NT2/D1 (cell line): ENCODE results near the gene PRKG1.

Experiments
- SUZ12 ChIP-seq: IDR thresholded peaks from 2 replicates; pipeline ENCODE4 v1.6.1; 2011; ENCODE audit not compliant: insufficient read length, insufficient read depth; ENCODE audit errors: extremely low read depth
- YY1 ChIP-seq: IDR thresholded peaks from 2 replicates; pipeline ENCODE4 v1.6.1; 2011; ENCODE audit not compliant: insufficient read length, insufficient read depth
- ZNF274 ChIP-seq: IDR thresholded peaks from 2 replicates; pipeline ENCODE4 v1.6.1; 2011; ENCODE audit warnings: mild to moderate bottlenecking, low read depth, low read length

DNA sequence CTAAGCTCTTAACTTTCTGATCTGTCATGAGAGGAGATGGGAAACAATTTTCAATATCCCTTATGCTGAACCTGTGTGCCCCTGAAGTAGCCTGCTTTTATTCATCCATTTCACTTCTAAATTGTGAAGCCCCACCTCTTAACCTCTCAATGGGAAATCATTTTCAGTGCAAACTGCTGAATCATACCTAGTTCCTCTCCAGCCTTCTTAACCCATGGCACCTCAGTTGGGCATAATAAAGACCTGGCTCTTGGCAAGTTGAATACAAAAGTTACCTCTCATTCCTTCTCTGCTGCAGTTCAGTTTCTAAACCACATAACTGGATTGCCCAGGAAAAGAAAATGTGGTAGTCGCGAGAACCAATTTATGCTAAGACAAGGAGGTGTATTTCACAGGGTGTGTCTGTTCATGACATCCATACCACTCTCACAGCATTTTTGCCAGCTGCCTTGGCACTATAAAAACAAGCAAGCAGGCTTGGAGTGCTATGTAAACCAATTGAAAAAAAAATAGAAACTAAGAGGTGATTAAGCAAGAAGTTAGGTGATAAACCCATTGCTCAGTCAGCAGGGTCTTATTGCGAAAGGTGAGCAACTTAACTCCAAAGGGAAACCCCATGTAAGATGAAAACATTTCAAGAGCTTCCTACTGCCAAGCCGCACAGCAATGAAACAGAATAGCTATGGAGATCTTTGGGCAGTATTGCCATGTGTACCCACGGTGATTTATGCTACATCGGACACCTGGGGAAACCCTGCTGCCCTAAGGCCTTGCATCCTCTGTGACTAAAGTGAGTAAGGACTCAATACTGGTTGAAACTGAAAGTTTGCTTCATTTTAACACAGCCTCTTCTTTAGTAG lies 1182.8 kb downstream of the PRKG1 start:
- TF ChIP-seq SUZ12 (no peak), ZNF274 (no peak), YY1 (no peak)
